OCI-LY7 (cell line): ENCODE results near the gene PPP2R5C. TPM values are rescaled to one million over a fixed set of nuclear protein-coding genes. Genes with fewer than 3 reads are reported as not detected.

Experiments
- BruUV-seq: library from RNA; stranded (reverse); fragments of 400-500 nt; replicated peaks from 2 replicates; lab custom pipeline; 2021; lab: Mats Ljungman, UMichigan
- CTCF ChIA-PET: fragments of 300-600 bp; sonication (Branson Sonifier 250); formaldehyde crosslinking; loops from one replicate; lab custom pipeline; 2022; ENCODE audit warnings: antibody characterized with exemption; ENCODE audit not compliant: unreplicated experiment; lab: Charles Lee
- POLR2A ChIA-PET: fragments of 300-600 bp; sonication (Branson Sonifier 250); formaldehyde crosslinking; loops from one replicate; lab custom pipeline; 2022; ENCODE audit warnings: antibody characterized with exemption; lab: Charles Lee
- DNase-seq: peaks from one replicate; pipeline ENCODE4 v3.0.0-alpha.2; 2015; ENCODE audit warnings: low spot score
- H2AFZ ChIP-seq: fragments of 200-600 bp; sonication (generic), shearing (Covaris generic); 2 replicates; pipeline ENCODE4 v1.6.1; 2014; ENCODE audit warnings: mild to moderate bottlenecking, antibody characterized with exemption, low read length, moderate library complexity
- H3K27ac ChIP-seq: fragments of 200-600 bp; sonication (generic); 2 replicates; pipeline ENCODE4 v1.5.1; 2014; ENCODE audit warnings: mixed run types, low read depth, mild to moderate bottlenecking, moderate library complexity, low read length, inconsistent platforms; ENCODE audit not compliant: poor library complexity, severe bottlenecking
- H3K36me3 ChIP-seq: fragments of 200-600 bp; sonication (generic); 2 replicates; pipeline ENCODE4 v1.6.1; 2014; ENCODE audit warnings: mild to moderate bottlenecking, antibody characterized with exemption, low read length, moderate library complexity, mixed read lengths; ENCODE audit not compliant: insufficient read depth
- H3K4me1 ChIP-seq: fragments of 200-600 bp; sonication (generic); 2 replicates; pipeline ENCODE4 v1.5.1; 2014; ENCODE audit warnings: mild to moderate bottlenecking, low read length; ENCODE audit not compliant: insufficient read depth, poor library complexity, severe bottlenecking
- H3K4me2 ChIP-seq: fragments of 200-600 bp; sonication (generic); 2 replicates; pipeline ENCODE4 v1.6.1; 2014; ENCODE audit warnings: mild to moderate bottlenecking, low read length
- H3K4me3 ChIP-seq: fragments of 200-600 bp; sonication (generic); 2 replicates; pipeline ENCODE4 v1.5.1; 2014; ENCODE audit warnings: mild to moderate bottlenecking, low read depth, low read length; ENCODE audit not compliant: poor library complexity, severe bottlenecking
- H3K79me2 ChIP-seq: fragments of 200-600 bp; sonication (generic); 2 replicates; pipeline ENCODE4 v1.6.1; 2016; ENCODE audit warnings: low read depth, mild to moderate bottlenecking, low read length, moderate library complexity, mixed read lengths; ENCODE audit not compliant: insufficient read depth
- H3K9me2 ChIP-seq: fragments of 200-600 bp; sonication (generic); 2 replicates; pipeline ENCODE4 v1.6.1; 2016; ENCODE audit warnings: mild to moderate bottlenecking, low read length, mixed read lengths; ENCODE audit not compliant: insufficient read depth
- H3K9me3 ChIP-seq: fragments of 200-600 bp; sonication (generic); 2 replicates; pipeline ENCODE4 v1.6.1; 2014; ENCODE audit warnings: mild to moderate bottlenecking, mixed run types, low read length, mixed read lengths
- H4K20me1 ChIP-seq: fragments of 200-600 bp; sonication (generic); 2 replicates; pipeline ENCODE4 v1.6.1; 2014; ENCODE audit warnings: mild to moderate bottlenecking, antibody characterized with exemption, low read length, moderate library complexity, mixed read lengths; ENCODE audit not compliant: insufficient read depth
- EZH2phosphoT487 ChIP-seq: fragments of 200-600 bp; sonication (generic); IDR thresholded peaks from 2 replicates; pipeline ENCODE4 v1.6.1; 2018; ENCODE audit warnings: low read depth, borderline replicate concordance, mild to moderate bottlenecking, mixed run types, antibody characterized with exemption, low read length, moderate library complexity, mixed read lengths
- intact Hi-C: fragments of 100-400 bp; cut with micrococcal nuclease; formaldehyde crosslinking; loops from one replicate; pipeline ENCODE4 v1.10.0; 2022; ENCODE audit not compliant: unreplicated experiment
- total RNA-seq, 2 experiments: library from RNA; depleted of rRNA in 1 of 2; stranded (reverse); fragments of >200 nt in 1 of 2; shearing (Covaris generic) in 1 of 2; gene quantifications; 2 replicates each; pipeline ENCODE4 v1.2.3, GENCODE V29; 2014 to 2022
- TF ChIP-seq, protein P1 (sequence below): fragments of 200-600 bp; sonication (generic); conservative IDR thresholded peaks from 2 replicates; pipeline ENCODE4 v1.5.1; 2014; ENCODE audit warnings: mild to moderate bottlenecking, antibody characterized with exemption, low read length, moderate library complexity, mixed read lengths

PPP2R5C gene
- total RNA-seq, 2 experiments from 2014 or later: 161 to 236 TPM

DNA sequence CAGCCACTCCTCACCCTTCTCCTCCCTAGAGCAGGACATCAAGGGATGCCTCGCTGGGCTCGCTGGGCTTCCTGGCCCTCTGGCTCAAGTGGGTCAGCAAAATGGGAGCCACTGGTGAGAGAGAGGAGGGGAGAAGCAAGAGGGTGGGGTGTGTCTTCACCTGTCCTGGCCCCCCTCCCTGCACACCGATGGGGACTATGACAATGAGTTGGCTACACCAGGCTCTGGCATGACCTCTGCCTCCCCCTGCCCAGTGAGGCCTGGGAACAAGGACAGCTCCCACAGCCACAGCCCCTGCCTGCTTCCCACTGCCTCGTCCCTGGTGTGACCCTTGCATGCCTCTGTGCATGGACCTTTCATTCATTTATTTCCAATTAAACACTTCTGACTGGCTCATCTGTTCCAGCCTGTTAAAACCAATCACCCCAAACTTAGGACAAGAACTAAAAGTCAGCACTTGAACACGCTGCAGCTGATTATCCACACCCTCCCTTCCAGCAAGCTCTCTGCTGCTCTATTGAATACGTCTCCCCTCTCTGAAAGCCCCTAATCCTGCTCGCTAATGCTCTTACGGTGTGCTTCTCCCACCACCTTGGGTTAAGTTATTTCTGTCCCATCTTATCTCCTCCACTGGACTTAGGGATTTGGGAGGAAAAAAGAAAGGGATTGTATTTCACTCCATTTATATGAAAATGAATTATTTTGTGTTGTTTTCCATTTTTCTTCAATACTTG lies 5.8 kb upstream of the PPP2R5C start:
- BruUV-seq: no TSS peak
- intact Hi-C loops: no loop called here

DNA sequence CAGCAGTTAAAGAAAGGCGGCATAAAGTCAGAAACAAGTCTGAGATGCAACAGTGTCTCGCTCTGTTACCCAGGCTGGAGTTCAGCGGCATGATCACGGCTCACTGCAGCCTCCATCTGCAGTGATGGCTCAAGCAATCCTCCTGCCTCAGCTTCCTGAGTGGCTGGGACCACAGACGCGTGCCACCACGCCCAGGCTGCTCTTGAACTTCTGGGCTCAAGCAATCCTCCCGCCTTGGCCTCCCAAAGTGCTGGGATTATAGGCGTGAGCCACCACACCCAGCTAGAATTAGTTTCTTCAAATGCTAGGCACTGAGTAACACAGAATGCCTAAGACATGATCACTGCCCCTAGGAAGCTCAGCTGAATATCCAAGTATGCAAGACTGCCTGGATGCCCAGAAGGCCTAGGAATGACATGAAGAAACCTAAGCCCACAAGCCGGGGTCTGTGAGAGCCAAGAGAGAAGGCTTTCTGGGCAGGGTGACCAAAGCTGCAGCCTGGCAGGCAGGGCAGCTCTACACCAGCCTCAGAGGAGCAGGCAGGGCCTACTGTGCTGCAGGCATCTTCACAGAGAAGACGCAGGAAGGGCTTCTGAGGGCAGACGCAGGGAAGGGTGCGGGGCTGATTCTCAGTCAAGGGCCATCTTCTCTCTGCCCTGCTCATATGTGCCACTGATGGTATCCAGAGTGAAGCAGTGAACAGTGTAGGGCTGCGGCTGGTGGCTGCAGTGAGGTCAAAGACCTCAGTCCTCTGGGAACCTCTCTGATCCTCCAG lies 4.3 kb upstream of the PPP2R5C start:
- TF ChIP-seq, protein P1, sequence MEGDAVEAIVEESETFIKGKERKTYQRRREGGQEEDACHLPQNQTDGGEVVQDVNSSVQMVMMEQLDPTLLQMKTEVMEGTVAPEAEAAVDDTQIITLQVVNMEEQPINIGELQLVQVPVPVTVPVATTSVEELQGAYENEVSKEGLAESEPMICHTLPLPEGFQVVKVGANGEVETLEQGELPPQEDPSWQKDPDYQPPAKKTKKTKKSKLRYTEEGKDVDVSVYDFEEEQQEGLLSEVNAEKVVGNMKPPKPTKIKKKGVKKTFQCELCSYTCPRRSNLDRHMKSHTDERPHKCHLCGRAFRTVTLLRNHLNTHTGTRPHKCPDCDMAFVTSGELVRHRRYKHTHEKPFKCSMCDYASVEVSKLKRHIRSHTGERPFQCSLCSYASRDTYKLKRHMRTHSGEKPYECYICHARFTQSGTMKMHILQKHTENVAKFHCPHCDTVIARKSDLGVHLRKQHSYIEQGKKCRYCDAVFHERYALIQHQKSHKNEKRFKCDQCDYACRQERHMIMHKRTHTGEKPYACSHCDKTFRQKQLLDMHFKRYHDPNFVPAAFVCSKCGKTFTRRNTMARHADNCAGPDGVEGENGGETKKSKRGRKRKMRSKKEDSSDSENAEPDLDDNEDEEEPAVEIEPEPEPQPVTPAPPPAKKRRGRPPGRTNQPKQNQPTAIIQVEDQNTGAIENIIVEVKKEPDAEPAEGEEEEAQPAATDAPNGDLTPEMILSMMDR: no peak
- TF ChIP-seq EZH2phosphoT487: no peak
- H3K4me2 ChIP-seq: no peak overlapping the region
- H4K20me1 ChIP-seq: no peaks in the 10 kb centered on the region
- intact Hi-C loops: no loop called here
- H2AFZ ChIP-seq: no peak overlapping the region
- CTCF ChIA-PET: no interaction called here
- no peaks in the 10 kb centered on the region for H3K36me3 ChIP-seq
- no peak for DNase-seq
- H3K4me1 ChIP-seq: peaks cover 4% of the 10 kb centered on the region
- no peak overlapping the region for H3K4me3 ChIP-seq
- no peaks in the 10 kb centered on the region for H3K9me2 ChIP-seq
- peaks cover 9% of the 10 kb centered on the region for H3K9me3 ChIP-seq
- BruUV-seq: no TSS peak
- no peak overlapping the region for H3K27ac ChIP-seq
- H3K79me2 ChIP-seq: no peaks in the 10 kb centered on the region
- POLR2A ChIA-PET: no interaction called here

More for the DNA sequence above, 5.8 kb upstream of the PPP2R5C start:
- TF ChIP-seq, protein P1: no peak
- TF ChIP-seq EZH2phosphoT487: no peak
- Histone ChIP-seq H3K9me2 (no peaks in the 10 kb centered on the region), H2AFZ (no peak overlapping the region), H3K4me1 (peaks cover 4% of the 10 kb centered on the region), H3K4me2 (no peak overlapping the region), H3K4me3 (no peak overlapping the region), H4K20me1 (no peaks in the 10 kb centered on the region), H3K79me2 (no peaks in the 10 kb centered on the region), H3K27ac (no peak overlapping the region), H3K9me3 (peaks cover 12% of the 10 kb centered on the region), H3K36me3 (no peaks in the 10 kb centered on the region)
- POLR2A ChIA-PET: interaction anchor here (0.7 kb wide), 1 partner anchor 293 kb away, joined by 3 read pairs; no protein-coding TSS in a partner anchor
- no peak for DNase-seq
- CTCF ChIA-PET: no interaction called here
